ENCODE results near the gene AKR7A2. TPM values are rescaled to one million over a fixed set of nuclear protein-coding genes. Genes with fewer than 3 reads are reported as not detected.

AKR7A2 gene
- total and polyA plus RNA-seq, 2 experiments from 2014 or later = 20.8 to 53.6 TPM

DNA sequence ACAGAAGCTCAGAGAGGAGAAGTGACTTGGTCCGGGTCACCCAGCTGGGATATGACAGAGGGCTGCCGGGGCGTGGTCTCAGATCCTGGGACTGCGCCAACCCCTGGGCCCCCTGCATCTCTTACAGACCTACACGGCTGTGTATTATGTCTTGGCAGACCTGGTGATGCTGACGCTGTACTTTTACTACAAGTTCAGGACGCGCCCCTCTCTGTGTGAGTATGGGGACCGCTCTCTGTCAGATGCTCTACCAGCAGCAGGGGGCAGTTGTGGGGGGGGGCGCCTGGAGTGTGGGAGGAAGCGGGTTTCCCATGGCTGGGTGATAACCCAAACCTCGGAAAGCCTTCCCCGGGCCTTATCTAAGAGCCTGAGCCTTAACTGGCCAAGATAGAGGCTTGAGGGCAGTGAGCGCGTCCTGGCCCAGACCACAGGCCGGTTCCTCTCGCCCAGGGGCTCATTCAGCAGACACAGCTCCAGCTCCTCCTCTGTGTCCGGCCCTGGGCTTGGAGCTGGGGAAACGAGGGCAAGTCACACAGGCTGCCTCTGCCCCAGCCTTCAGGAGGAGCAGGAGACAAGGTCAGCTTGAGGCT, 13.5 kb upstream of the AKR7A2 start (continued):
- TF ChIP-seq ZNF114 (CRISPR knock-in tag; IDR thresholded peaks at IDR 0.05) = no peak

- H3K4me1 Mint-ChIP-seq = no peaks in the 10 kb centered on the region
- Histone ChIP-seq H3K4me3 (no peak overlapping the region), H3K4me1 (ENCODE audit: insufficient read depth) (no peaks in the 10 kb centered on the region), H2AFZ (no peak overlapping the region), H3K36me3 (ENCODE audit: insufficient read depth) (no peaks in the 10 kb centered on the region), H3K4me2 (no peak overlapping the region), H3F3A (replicated peaks; ENCODE audit: low read depth) (no peaks in the 10 kb centered on the region), H3K79me2 (replicated peaks; ENCODE audit: insufficient read depth) (no peaks in the 10 kb centered on the region), H3K27me3 (ENCODE audit: insufficient read depth) (no peaks in the 10 kb centered on the region), H4K20me1 (replicated peaks; ENCODE audit: insufficient read depth) (no peaks in the 10 kb centered on the region; the same call in 1 of the 2 replicates), H3K9me2 (ENCODE audit: insufficient read depth) (no peaks in the 10 kb centered on the region), H3K27ac (ENCODE audit: low read depth) (no peak overlapping the region)
- H3K9me3 Mint-ChIP-seq = no peaks in the 10 kb centered on the region
- H3K36me3 Mint-ChIP-seq (ENCODE audit: low read depth) = peaks cover 12% of the 10 kb centered on the region; the same call in 2 of the 3 replicates
- TF ChIP-seq CTCF (conservative IDR thresholded peaks at IDR 0.05; ENCODE audit: low read depth in 2 of 2) (no peak), STAT1 (IDR thresholded peaks at IDR 0.05; ENCODE audit: unreplicated experiment) (no peak)
- H3K27ac Mint-ChIP-seq = no peak overlapping the region
- ATAC-seq (no peak), DNase-seq (ENCODE audit: low spot score) (no peak)
- no peak overlapping the region for H3K4me3 Mint-ChIP-seq
- peaks cover 7% of the 10 kb centered on the region for H3K27me3 Mint-ChIP-seq (ENCODE audit: insufficient read depth, low read depth, poor library complexity)
These were observed 12.7 kb upstream of the AKR7A2 start for GRCh38 chr1:19324665-19324990.

GRCh38 chr1:19323987-19324664, 12.2 kb upstream of the AKR7A2 start:
- H3K4me1 Mint-ChIP-seq = no peaks in the 10 kb centered on the region
- peaks cover 16% of the 10 kb centered on the region for H3K36me3 Mint-ChIP-seq (ENCODE audit: low read depth)
- ATAC-seq = no peak
- Histone ChIP-seq H3F3A (replicated peaks; ENCODE audit: low read depth) (no peaks in the 10 kb centered on the region), H3K27ac (ENCODE audit: low read depth) (no peak overlapping the region), H3K27me3 (ENCODE audit: insufficient read depth) (no peaks in the 10 kb centered on the region), H3K9me2 (ENCODE audit: insufficient read depth) (no peaks in the 10 kb centered on the region), H3K4me2 (no peak overlapping the region), H4K20me1 (replicated peaks; ENCODE audit: insufficient read depth) (no peaks in the 10 kb centered on the region; the same call in 1 of the 2 replicates), H3K79me2 (replicated peaks; ENCODE audit: insufficient read depth) (no peaks in the 10 kb centered on the region), H2AFZ (no peak overlapping the region), H3K36me3 (ENCODE audit: insufficient read depth) (no peaks in the 10 kb centered on the region), H3K4me3 (no peak overlapping the region), H3K4me1 (ENCODE audit: insufficient read depth) (no peaks in the 10 kb centered on the region)
- H3K4me3 Mint-ChIP-seq = no peak overlapping the region
- no peaks in the 10 kb centered on the region for H3K9me3 Mint-ChIP-seq
- DNase-seq (ENCODE audit: low spot score) = no peak
- no peak overlapping the region for H3K27ac Mint-ChIP-seq
- H3K27me3 Mint-ChIP-seq (ENCODE audit: insufficient read depth, low read depth, poor library complexity) = peaks cover 7% of the 10 kb centered on the region
- TF ChIP-seq EZH2 (IDR thresholded peaks at IDR 0.05; ENCODE audit: low read depth, unreplicated experiment) (no peak), POLR2AphosphoS5 (IDR thresholded peaks at IDR 0.05; ENCODE audit: low read depth) (no peak), ZNF114 (CRISPR knock-in tag; IDR thresholded peaks at IDR 0.05) (no peak), EZH2phosphoT487 (IDR thresholded peaks at IDR 0.05; ENCODE audit: unreplicated experiment) (no peak)
- TF ChIP-seq, protein P1, sequence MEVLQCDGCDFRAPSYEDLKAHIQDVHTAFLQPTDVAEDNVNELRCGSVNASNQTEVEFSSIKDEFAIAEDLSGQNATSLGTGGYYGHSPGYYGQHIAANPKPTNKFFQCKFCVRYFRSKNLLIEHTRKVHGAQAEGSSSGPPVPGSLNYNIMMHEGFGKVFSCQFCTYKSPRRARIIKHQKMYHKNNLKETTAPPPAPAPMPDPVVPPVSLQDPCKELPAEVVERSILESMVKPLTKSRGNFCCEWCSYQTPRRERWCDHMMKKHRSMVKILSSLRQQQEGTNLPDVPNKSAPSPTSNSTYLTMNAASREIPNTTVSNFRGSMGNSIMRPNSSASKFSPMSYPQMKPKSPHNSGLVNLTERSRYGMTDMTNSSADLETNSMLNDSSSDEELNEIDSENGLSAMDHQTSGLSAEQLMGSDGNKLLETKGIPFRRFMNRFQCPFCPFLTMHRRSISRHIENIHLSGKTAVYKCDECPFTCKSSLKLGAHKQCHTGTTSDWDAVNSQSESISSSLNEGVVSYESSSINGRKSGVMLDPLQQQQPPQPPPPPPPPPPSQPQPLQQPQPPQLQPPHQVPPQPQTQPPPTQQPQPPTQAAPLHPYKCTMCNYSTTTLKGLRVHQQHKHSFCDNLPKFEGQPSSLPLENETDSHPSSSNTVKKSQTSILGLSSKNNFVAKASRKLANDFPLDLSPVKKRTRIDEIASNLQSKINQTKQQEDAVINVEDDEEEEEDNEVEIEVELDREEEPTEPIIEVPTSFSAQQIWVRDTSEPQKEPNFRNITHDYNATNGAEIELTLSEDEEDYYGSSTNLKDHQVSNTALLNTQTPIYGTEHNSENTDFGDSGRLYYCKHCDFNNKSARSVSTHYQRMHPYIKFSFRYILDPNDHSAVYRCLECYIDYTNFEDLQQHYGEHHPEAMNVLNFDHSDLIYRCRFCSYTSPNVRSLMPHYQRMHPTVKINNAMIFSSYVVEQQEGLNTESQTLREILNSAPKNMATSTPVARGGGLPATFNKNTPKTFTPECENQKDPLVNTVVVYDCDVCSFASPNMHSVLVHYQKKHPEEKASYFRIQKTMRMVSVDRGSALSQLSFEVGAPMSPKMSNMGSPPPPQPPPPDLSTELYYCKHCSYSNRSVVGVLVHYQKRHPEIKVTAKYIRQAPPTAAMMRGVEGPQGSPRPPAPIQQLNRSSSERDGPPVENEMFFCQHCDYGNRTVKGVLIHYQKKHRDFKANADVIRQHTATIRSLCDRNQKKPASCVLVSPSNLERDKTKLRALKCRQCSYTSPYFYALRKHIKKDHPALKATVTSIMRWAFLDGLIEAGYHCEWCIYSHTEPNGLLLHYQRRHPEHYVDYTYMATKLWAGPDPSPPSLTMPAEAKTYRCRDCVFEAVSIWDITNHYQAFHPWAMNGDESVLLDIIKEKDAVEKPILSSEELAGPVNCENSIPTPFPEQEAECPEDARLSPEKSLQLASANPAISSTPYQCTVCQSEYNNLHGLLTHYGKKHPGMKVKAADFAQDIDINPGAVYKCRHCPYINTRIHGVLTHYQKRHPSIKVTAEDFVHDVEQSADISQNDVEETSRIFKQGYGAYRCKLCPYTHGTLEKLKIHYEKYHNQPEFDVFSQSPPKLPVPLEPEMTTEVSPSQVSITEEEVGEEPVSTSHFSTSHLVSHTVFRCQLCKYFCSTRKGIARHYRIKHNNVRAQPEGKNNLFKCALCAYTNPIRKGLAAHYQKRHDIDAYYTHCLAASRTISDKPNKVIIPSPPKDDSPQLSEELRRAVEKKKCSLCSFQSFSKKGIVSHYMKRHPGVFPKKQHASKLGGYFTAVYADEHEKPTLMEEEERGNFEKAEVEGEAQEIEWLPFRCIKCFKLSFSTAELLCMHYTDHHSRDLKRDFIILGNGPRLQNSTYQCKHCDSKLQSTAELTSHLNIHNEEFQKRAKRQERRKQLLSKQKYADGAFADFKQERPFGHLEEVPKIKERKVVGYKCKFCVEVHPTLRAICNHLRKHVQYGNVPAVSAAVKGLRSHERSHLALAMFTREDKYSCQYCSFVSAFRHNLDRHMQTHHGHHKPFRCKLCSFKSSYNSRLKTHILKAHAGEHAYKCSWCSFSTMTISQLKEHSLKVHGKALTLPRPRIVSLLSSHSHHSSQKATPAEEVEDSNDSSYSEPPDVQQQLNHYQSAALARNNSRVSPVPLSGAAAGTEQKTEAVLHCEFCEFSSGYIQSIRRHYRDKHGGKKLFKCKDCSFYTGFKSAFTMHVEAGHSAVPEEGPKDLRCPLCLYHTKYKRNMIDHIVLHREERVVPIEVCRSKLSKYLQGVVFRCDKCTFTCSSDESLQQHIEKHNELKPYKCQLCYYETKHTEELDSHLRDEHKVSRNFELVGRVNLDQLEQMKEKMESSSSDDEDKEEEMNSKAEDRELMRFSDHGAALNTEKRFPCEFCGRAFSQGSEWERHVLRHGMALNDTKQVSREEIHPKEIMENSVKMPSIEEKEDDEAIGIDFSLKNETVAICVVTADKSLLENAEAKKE (CRISPR knock-in tag; IDR thresholded peaks at IDR 0.05) = no peak
